ENCODE results near the gene SEPHS1.
"Not testable (repeated sequence)": the region's sequence is repeated elsewhere in the genome, so short reads cannot be mapped to it uniquely, and the experiment has no call there.

SEPHS1 gene

DNA sequence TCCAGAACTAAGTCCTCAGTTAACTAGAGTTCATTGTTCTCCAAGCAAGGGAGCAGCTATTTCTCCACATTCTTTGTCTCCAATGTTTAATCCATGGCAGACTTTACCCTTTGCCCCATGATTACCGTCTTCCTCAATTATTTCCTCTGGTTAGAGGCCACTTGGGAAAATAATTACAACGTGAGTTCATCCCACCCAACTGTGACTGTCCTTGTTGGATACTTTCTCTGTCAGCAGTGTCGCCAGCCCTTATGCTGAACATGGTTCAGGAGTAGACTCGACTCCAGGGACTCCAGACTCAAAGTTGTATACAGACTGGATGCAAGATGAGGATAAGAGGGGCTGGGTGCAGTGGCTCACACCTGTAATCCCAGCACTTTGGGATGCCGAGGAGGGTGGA, 17.1 kb upstream of the SEPHS1 start:
- DNase-seq (ENCODE audit: low read depth, low spot score) = no peak

DNA sequence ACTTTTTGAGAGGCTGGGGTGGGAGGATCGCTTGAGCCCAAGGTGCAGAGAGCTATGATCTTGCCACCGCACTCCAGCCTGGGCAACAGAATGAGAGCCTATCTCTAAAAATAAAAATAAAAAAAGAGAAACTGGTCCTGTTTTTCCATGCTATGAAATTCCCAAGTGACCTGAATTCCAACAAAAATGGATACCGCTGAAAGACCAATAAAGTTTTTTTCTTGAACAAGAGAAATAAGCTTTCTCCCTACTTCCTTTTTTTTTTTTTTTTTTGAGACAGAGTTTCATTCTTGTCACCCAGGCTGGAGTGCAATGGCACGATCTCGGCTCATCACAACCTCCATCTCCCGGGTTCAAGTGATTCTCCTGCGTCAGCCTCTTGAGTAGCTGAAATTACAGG, 12.5 kb upstream of the SEPHS1 start:
- no peak for DNase-seq (ENCODE audit: low read depth, low spot score)

DNA sequence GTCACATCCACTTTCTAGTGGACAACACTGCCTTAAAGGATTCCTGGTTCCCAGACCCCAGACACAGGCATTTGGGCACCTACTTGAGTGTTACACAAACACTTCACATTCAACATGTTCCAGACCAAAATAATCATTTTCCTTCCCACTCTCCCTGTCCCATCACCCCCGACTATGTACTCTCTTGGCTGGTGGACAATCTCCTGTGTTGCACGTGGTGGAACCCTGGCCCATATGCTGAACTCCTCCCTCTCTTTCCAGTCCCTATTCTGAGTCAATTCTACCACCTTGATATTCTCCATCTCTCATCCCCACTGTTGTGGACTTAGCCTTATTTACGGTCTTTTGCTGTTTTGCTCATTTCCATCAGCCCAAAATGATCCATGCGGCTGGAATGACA, 8.3 kb upstream of the SEPHS1 start:
- DNase-seq (ENCODE audit: low read depth, low spot score) = no peak

DNA sequence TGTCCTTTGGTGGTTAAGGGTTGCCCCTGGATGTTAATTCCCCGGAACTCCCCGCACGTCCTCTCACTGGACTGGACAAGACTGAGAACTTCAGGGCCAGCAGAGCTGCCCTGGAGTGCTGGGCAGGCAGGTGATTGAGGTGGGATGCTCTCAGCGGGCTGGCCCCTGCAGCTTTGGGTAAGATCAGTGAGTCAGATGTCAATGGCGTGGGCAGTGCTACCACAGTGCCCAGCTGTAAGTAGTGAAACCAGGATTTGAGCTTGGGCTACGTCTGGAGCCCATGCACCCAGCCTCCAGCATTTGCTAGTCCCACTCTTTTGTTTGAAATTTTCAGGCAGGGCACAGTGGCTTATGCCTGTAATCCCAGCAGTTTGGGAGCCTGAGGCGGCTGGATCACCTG, 6.7 kb upstream of the SEPHS1 start:
- no peak for DNase-seq (ENCODE audit: low read depth, low spot score)

DNA sequence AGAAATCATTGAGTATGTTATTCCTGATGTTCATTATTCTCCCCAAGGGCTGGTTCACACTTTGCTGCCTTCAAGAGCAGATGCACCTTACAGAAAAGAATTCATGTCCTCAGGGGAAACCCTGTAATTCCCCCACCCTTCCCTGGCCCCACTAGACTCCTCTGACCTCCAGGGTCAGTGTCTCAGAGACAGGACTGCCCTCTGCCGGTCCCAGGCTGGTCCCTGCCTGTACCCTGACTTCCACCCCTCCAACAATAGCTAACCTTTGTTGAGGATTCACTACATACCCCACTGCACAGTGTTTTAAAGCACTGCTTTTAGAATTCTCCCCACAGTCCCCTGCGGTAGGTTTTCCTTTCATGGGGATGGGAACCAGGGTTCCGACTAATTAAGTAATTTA, 4.4 kb upstream of the SEPHS1 start:
- no peak for DNase-seq (ENCODE audit: low read depth, low spot score)

DNA sequence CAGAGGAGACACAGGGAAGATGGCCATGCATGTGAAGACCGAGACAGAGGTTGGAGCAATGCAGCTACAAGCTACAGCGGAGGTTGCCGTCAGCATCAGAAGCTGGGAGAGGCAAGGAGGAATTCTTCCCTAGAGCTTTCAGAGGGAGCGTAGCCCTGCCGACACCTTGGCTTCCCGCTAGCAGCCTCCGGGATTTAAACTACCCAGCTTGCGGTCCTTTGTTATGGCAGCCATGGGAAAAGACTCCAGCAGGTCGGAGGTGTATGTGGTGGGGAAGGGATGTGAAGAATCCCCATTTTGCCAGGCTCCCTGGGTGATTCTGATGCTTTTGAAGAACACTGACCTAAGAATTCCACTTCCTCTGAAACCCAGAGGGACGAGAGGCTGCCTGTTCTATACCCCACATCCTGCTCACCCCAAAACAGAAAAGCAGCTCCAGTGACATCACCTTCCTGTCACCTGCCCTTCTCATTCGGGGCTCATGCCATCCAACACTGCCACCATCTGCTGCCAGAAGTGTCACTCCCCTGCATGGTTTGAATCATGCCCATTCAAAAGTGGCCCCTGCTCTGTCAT, 3.3 kb upstream of the SEPHS1 start:
- DNase-seq (ENCODE audit: low read depth, low spot score) = no peak

DNA sequence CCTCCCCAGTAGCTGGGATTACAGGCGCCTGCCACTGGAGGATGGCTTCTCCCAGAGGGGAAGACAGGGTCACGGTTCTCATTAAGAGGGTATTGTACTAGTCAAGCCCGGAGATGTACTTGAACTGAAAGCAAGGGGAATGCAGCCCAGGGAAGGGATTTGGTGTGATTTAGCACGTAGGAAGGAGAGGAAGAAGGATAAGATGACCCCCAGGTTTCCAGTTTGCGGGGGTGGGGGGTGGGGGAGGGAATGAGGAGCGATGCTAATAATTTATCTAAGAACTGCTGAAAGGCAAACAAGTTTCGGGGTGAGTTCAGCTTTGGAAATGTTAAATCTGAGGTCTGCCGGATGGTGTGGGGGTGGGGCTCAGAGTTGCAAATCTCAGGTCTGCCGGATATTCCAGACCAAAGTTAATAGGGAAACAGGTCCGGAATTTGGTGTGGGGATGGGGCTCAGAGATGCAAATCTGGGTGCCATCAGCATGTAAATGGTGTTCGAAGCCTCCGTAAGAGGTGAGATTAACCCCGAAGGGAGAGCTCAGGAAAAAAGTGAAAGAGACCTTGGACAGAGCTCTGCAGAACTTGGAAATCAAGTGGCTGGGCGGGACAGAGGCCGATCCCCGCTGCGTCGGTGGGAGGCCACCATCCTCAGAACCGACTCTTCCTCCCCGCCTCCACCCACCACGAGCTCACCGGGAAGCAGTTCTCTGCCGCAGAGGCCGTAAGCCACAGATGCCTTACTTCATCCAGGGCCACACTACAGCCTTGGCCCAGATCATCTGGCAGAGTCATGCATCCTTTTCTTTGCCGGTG, 1.6 kb upstream of the SEPHS1 start:
- no peak for DNase-seq (ENCODE audit: low read depth, low spot score)

DNA sequence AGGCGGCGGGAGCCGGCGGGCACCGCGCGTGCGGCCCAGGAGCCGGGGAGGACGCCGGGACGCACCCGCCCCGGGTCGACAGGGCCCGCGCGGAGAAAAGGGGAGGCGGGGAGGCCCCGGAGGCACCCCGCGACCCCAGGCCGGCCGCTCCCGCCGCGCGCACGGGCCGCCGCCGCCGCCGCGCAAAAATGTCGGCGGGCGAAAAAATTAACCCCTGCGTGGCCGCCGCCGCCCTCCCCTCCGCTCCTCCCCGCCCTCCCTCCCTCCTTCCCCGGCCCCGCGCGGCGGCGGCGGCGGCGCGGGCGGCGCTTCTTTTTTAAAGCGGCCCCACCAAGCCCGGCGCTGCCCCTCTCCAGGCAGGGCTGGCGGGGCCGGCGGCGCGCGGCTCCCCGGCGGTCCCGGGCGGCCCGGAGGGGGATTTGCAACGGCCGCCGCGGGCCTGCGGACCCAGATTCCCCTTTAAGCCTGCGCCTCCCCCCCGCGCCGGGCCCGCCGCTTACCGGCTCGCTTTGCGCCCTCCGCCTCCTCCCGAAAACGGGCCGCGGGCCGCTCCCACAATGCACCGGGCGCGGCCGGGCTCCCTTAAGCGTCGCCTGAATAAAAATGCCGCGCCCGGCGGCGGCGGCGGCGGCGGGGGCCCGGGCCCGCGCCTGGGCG, 465 bp downstream of the SEPHS1 start:
- DNase-seq (ENCODE audit: low read depth, low spot score) = peak; percentile 51

DNA sequence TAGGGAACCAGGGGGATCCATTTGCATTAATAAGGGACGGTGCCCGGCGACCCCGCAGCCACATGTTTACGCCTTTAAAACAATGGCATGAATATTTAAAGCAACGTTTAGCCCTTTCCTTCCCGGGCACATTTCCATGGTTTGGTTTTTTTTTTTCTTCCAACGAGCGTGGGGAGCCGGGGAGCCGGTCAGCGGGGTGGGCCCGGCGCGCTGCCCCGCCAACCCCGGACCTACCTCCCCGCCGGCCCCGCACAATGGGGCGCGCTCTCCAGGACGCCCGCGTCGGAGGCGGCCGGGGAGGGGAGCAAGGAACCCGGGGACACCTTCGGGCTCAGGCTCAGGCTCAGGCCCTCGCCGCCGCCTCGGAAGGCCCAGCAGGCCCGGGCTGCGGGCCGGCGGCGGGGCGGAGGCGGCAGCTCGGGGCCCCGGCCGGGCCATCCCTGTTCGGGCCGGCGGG, 1.0 kb downstream of the SEPHS1 start:
- no peak for DNase-seq (ENCODE audit: low read depth, low spot score)

DNA sequence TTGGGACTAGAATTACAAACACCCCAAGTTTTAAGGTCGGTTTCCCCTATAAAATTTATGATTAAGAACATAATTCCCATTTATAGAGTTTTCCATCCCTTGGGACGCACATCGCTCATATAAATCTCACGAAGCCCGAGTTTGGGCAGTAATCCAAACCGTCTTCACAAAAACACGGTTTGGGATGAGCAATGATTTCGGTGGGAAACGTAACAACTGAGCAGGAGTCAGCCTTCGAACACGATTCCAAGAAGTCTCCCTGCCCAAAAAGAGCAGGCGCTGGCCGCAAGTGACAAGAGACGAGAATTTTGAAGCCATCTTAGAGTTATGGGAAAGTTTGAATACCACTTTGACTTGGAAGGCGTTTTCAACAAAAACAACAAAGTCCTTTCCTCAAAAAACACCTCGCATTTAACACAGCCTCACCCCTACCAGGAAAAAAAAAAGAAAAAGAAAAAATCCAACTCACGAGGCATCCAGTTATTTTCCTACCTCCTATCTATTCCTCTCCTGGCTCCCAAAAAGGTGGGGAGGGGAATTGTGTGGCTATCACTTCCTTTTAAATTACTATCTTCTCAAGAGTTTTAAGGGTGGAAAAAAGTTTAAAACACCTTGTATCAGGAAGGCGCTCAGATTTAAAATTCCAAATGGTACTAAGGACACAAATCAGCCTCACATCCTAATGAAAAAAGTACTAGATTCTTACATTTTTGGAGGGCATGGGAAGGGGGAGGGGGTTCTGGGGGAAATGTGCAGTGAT, 1.6 kb downstream of the SEPHS1 start:
- DNase-seq (ENCODE audit: low read depth, low spot score) = no peak

DNA sequence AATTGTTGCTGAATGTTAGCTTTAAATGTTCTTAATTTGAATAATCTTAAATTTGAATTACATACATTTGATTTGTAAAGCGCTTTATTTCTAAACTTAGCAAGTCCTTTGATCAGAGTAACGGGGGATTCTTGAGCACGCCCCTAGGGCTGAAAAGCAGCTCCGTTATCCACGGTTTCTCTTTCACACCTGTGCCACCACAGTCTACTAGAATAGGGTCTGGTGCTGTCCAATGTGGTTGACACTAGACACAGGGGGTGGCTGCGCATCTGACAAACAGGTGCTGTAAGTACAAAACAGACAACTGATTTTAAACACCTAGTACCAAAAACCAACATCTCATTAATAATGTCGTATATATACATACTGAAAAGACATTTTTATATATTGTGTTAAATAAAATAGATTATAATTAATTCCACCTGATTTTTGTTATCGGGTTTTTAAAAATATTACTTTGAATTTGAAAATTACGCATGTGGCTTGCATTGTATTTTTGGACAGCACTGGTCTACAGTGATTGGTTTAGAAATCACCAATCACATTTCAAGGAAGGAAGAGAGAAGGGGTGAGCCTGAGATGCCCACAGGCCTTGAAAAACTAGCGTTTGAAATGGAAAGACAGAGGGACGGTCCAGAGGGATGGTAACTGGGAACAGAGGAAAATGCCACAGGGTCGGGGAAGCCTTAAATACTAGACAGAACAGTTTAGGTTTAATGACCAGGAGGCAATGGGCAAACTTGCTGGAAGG, 7.3 kb downstream of the SEPHS1 start:
- no peak for DNase-seq (ENCODE audit: low read depth, low spot score)

DNA sequence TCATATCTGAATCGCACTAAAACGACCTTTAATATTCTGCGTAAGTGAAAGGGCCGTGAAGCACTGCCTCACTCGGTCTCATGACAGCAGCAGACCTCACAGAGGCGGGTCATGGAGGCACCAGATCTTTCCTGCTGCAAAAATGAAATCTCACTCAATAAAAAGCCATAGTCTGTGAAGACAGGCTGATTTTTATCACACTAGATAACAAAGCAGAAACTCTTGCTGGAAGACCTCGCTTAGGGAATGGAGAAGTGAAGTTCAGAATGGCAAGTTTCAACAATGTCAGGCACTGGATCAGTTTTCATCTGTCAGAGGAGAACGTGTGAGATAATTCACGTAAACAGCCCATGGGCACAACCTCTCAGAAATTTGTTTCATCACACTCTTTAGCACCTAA, 8.0 kb downstream of the SEPHS1 start:
- no peak for DNase-seq (ENCODE audit: low read depth, low spot score)

DNA sequence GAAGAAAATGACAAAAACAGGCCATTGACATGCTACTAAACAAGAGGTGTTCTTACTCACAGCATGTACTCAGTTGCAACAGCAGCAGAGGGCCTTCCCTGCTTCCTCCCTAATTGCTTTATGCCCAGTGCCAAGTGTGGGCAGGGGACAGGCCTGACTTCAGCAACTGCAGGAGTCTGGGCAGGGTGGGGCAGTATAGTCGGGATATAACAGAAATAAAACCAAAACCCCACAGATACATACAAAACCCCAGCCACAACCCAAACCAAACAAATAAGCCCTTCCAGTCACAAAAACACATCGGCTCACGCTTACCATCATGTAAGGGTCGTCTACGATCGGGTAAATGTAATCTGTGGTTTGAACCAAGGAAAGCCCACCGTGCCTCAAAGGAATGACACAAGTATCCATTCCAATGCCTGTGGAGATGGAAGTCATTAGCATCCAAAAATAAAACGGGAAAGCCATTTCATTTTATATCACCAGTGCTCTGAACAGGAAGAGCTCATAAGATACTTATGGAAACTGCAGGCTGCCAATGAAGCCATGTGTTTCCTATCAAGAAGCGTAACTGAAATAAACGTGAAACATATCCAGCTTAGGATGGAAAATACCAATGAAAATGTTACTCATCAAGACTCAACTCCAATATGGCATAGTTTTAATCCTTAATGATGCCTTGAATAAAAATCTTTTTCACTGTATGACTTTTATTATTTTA, 9.5 kb downstream of the SEPHS1 start:
- no peak for DNase-seq (ENCODE audit: low read depth, low spot score)

DNA sequence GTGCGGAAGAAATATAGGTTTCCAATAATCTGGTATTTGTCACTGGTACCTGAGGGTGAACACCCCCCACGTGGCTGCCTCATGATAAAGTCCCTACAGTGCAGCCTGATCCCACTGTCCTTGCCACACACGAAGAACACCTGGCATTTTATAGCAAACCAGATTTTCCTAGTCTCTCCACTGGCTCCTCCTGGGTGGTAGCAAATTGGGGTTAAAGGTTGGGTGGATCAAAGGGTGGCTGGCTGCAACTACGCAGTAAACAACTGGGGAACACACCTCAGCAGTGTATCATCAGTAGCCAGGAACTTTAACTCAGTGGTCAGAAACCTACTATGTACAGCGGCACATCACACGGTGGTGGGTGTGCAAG, 10.3 kb downstream of the SEPHS1 start:
- DNase-seq (ENCODE audit: low read depth, low spot score) = no peak

DNA sequence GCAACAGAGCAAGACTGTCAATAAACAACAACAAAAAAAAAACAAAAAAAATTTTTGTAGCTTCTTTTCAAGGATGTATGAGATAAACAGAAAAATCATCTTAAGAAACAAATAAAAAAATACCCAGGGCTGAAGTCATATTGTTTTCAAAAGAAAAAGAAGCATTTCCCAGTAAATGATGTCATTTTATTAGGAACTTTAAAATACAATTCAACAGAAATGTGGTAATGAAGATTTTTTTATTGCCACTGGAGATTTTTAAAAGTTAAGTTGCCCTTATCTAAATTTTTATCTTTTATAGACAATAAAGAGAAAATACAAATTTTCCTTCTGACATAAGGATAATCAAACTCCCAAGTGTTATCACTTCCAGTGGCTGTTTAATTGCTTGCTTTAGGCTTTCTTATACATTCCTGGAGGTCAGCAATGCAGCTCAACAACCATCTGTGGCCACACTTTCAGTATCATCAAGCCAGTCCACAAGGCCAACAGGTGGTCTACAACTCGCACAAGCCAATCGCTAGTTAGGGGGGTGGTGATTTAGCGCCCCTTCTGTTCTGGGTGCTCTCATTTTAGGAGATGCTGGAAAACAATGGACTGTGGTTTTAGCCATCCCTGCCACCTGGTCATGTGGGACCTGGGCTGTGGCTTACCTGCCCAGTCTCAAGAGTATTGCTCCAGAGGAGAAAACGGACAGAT, 10.8 kb downstream of the SEPHS1 start:
- DNase-seq (ENCODE audit: low read depth, low spot score) = no peak

DNA sequence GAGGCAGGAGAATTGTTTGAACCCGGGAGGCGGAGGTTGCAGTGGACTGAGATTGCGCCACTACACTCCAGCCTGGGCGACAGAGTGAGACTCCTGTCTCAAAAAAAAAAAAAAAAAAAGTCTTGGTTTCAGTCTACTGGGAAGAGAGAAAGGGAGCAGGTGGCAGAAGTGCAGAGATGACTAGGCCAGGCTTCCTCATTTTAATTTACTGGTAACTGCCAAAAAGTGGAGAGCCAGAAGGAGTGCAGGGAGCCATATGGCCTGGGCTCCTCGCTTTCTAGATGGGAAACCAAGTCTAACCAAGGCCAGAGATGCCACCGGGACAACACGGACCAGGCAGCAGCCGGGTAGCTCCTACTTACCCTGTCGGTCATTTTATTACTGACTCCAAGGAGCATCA, 12.2 kb downstream of the SEPHS1 start:
- DNase-seq (ENCODE audit: low read depth, low spot score) = no peak

DNA sequence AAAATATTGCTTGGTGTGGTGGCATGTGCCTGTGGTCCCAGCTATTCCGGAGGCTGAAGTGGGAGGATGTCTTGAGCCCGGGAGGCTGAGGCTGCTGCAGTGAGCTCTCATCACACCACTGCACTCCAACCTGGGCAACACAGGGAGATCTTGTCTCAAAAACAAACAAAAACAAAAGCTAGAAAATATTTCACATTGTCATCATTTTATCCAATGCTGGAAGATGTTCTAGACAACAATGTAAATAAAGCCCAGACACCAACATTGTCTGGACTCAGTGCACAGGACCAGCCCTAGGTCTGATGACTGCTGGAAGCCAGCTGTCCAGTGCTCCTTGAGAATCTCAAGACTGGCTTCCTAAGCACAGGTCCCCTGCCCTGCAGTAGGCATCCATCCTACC, 13.5 kb downstream of the SEPHS1 start:
- DNase-seq (ENCODE audit: low read depth, low spot score) = no peak

DNA sequence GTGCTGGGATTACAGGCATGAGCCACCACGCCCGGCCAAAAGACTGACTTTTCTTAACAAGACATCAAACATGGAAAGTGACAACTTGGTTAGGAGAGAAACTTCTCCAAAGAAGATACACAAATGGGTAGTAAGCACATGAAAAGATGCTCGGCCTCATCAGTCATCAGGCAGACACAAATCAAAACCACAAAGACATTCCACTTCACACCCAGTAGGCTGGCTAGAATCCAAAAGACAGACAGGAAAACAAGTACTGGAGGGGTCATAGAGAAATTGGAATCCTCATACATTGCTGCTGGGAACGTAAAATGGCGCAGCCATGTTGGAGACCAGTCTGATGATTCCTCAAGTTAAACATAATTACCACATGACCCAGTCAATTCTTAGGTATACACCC, 16.4 kb downstream of the SEPHS1 start:
- DNase-seq (ENCODE audit: low read depth, low spot score) = no peak

DNA sequence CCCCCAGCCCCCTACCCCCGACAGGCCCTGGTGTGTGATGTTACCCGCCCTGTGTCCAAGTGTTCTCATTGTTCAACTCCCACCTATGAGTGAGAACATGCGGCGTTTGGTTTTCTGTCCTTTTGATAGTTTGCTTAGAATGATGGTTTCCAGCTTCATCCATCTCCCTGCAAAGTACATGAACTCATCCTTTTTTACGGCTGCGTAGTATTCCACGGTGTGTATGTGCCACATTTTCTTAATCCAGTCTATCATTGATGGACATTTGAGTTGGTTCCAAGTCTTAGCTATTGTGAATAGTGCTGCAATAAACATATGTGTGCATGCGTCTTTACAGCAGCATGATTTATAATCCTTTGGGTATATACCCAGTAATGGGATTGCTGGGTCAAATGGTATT, 17.1 kb downstream of the SEPHS1 start:
- not testable (repeated sequence) for DNase-seq (ENCODE audit: low read depth, low spot score)

DNA sequence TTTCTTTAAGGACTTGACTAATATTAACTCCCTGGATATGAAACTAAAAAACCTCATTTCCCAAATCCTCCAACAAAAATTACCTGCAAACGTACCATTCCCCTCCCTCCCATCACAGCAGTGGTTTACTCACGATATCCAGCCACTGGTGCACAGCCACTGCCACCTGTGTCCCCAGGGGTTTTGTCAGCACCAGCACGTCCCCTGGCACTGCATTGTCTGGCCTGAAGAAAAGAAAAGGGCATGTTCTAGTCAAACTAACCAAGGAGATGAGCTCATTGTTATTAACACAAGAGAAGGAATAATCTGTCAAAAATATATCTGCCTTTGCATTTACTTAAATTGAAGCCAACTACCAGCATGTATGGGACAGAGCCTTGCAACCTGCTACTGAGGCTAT, 18.5 kb downstream of the SEPHS1 start:
- no peak for DNase-seq (ENCODE audit: low read depth, low spot score)

All from activated naive CD8-positive, alpha-beta T cell treated with anti-CD3 and anti-CD28 coated beads, Interleukin-2, amount 50 U/mL, for 16 hours (primary cell).